CD4-positive, alpha-beta T cell (primary cell): ENCODE measurements around the gene NUBP2. TPM values are rescaled to one million over a fixed set of nuclear protein-coding genes. Genes with fewer than 3 reads are reported as not detected.

Experiments
- ATAC-seq: fragments of 200-7000 bp; cut with Tn5 transposase; one replicate; pipeline ENCODE4 v1.10.0; 2022; ENCODE audit warnings: mild to moderate bottlenecking; ENCODE audit not compliant: poor library complexity
- CTCF ChIA-PET: fragments of 350-600 bp; sonication (Branson Sonifier 250); formaldehyde crosslinking; loops from one replicate; lab custom pipeline; 2021; ENCODE audit warnings: antibody characterized with exemption, inconsistent platforms; lab: Charles Lee
- POLR2A ChIA-PET: fragments of 350-600 bp; sonication (Branson Sonifier 250); formaldehyde crosslinking; loops from one replicate; lab custom pipeline; 2021; ENCODE audit warnings: antibody characterized with exemption, inconsistent platforms; lab: Charles Lee
- DNase-seq, 14 experiments: peaks; one replicate each; pipeline ENCODE4 v3.0.0-alpha.2; 2013 to 2020; ENCODE audit warnings: mixed read lengths in 2 of 14
- H3K27ac ChIP-seq, 2 donors: one replicate each; pipeline versions ENCODE4 v1.5.1 to v1.7.0; 2013; ENCODE audit warnings: low read length in 2 of 2, low read depth in 1 of 2, mild to moderate bottlenecking in 1 of 2
- H3K27me3 ChIP-seq, 2 experiments: 1 replicate in 1 of 2; 2 replicates in 1 of 2; pipeline versions ENCODE4 v1.6.1 to v1.7.0; 2013; ENCODE audit warnings: low read length in 2 of 2, control low read depth in 1 of 2, mild to moderate bottlenecking in 1 of 2, moderate library complexity in 1 of 2; ENCODE audit not compliant: insufficient read depth in 2 of 2, control insufficient read depth in 1 of 2
- H3K36me3 ChIP-seq: one replicate; pipeline ENCODE4 v1.6.1; 2013; ENCODE audit warnings: low read length, control low read depth; ENCODE audit not compliant: insufficient read depth
- H3K4me1 ChIP-seq: one replicate; pipeline ENCODE4 v1.6.1; 2013; ENCODE audit warnings: low read length, control low read depth; ENCODE audit not compliant: insufficient read depth
- H3K4me3 ChIP-seq: one replicate; pipeline ENCODE4 v1.5.1; 2013; ENCODE audit warnings: mild to moderate bottlenecking, low read length, moderate library complexity
- H3K9me3 ChIP-seq, 2 experiments: 1 replicate in 1 of 2; 2 replicates in 1 of 2; pipeline versions ENCODE4 v1.6.1 to v1.7.0; 2013; ENCODE audit warnings: low read length in 2 of 2, mild to moderate bottlenecking in 2 of 2, control low read depth in 1 of 2, moderate library complexity in 1 of 2; ENCODE audit not compliant: control insufficient read depth in 1 of 2, insufficient read depth in 1 of 2
- H3K27ac Mint-ChIP-seq: one replicate; pipeline ENCODE4 v1.8.0; 2020; ENCODE audit warnings: mixed read lengths
- H3K27me3 Mint-ChIP-seq: one replicate; pipeline ENCODE4 v1.8.0; 2021; ENCODE audit warnings: mixed read lengths
- H3K36me3 Mint-ChIP-seq: one replicate; pipeline ENCODE4 v1.8.0; 2021; ENCODE audit warnings: low read depth, mixed read lengths
- H3K4me1 Mint-ChIP-seq: one replicate; pipeline ENCODE4 v1.8.0; 2021; ENCODE audit warnings: low read depth, mixed read lengths
- H3K4me3 Mint-ChIP-seq: one replicate; pipeline ENCODE4 v1.8.0; 2020; ENCODE audit warnings: mild to moderate bottlenecking, mixed read lengths
- H3K9me3 Mint-ChIP-seq: one replicate; pipeline ENCODE4 v1.8.0; 2020; ENCODE audit warnings: mixed read lengths
- intact Hi-C, 2 experiments: fragments of 100-400 bp; cut with DNase I in 1 of 2; cut with micrococcal nuclease in 1 of 2; formaldehyde crosslinking; loops; one replicate each; pipeline versions ENCODE4 v1.15.1 to v1.9.0; 2023 to 2025; cut with DNase I, micrococcal nuclease
- total RNA-seq, 174 experiments: library from RNA in 2 of 174; stranded (reverse) in 2 of 174; gene quantifications; one replicate each; pipeline ENCODE4 v1.2.3 and lab custom pipeline; 2021 to 2026
- TF ChIP-seq, protein P1 (sequence below): fragments of 200-600 bp; IDR thresholded peaks from one replicate; pipeline ENCODE4 v1.8.0; 2022; ENCODE audit warnings: antibody characterized with exemption, mild to moderate bottlenecking

The NUBP2 gene
- total RNA-seq, 2 experiments from 2014 or later = 36.4 to 38.1 TPM

- Mint-ChIP-seq H3K4me1 (no peaks in the 10 kb centered on the region), H3K27me3 (no peaks in the 10 kb centered on the region), H3K27ac (no peak overlapping the region), H3K36me3 (peaks cover 16% of the 10 kb centered on the region), H3K9me3 (no peaks in the 10 kb centered on the region), H3K4me3 (no peak overlapping the region)
- TF ChIP-seq, protein P1, sequence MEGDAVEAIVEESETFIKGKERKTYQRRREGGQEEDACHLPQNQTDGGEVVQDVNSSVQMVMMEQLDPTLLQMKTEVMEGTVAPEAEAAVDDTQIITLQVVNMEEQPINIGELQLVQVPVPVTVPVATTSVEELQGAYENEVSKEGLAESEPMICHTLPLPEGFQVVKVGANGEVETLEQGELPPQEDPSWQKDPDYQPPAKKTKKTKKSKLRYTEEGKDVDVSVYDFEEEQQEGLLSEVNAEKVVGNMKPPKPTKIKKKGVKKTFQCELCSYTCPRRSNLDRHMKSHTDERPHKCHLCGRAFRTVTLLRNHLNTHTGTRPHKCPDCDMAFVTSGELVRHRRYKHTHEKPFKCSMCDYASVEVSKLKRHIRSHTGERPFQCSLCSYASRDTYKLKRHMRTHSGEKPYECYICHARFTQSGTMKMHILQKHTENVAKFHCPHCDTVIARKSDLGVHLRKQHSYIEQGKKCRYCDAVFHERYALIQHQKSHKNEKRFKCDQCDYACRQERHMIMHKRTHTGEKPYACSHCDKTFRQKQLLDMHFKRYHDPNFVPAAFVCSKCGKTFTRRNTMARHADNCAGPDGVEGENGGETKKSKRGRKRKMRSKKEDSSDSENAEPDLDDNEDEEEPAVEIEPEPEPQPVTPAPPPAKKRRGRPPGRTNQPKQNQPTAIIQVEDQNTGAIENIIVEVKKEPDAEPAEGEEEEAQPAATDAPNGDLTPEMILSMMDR = no peak
- H3K4me3 ChIP-seq = no peak overlapping the region
- intact Hi-C loops = no loop called here
- peaks cover 9% of the 10 kb centered on the region for H3K4me1 ChIP-seq
- no peak for DNase-seq
- H3K27me3 ChIP-seq = no peaks in the 10 kb centered on the region
- no peak overlapping the region for H3K27ac ChIP-seq
- ChIA-PET POLR2A (no interaction called here), CTCF (no interaction called here)
- H3K9me3 ChIP-seq = peaks cover 0 to 19% of the 10 kb centered on the region in 2 experiments
- peaks cover 25% of the 10 kb centered on the region for H3K36me3 ChIP-seq
- no peak for ATAC-seq
Observed at GRCh38 chr16:1740234-1740633, 42.5 kb upstream of the NUBP2 start.

GRCh38 chr16:1740781-1741490 lies 41.8 kb upstream of the NUBP2 start:
- peaks cover 0 to 19% of the 10 kb centered on the region in 2 experiments for H3K9me3 ChIP-seq
- Mint-ChIP-seq H3K27me3 (no peaks in the 10 kb centered on the region), H3K9me3 (no peaks in the 10 kb centered on the region), H3K4me3 (peak overlapping the region; percentile 15), H3K4me1 (no peaks in the 10 kb centered on the region), H3K27ac (no peak overlapping the region), H3K36me3 (peaks cover 23% of the 10 kb centered on the region)
- no peak overlapping the region for H3K4me3 ChIP-seq
- no peak overlapping the region for H3K27ac ChIP-seq
- peaks cover 32% of the 10 kb centered on the region for H3K36me3 ChIP-seq
- DNase-seq = no peak
- TF ChIP-seq, protein P1 = no peak
- H3K27me3 ChIP-seq = no peaks in the 10 kb centered on the region
- H3K4me1 ChIP-seq = peaks cover 9% of the 10 kb centered on the region
- no peak for ATAC-seq
- POLR2A ChIA-PET = no interaction called here
- CTCF ChIA-PET = no interaction called here
- intact Hi-C loops = no loop called here

GRCh38 chr16:1741553-1742165 lies 41.1 kb upstream of the NUBP2 start:
- CTCF ChIA-PET = no interaction called here

More at GRCh38 chr16:1741553-1742165, 41.1 kb upstream of the NUBP2 start:
- Histone ChIP-seq H3K27me3 (no peaks in the 10 kb centered on the region), H3K4me3 (no peak overlapping the region), H3K27ac (no peak overlapping the region), H3K9me3 (peaks cover 0 to 13% of the 10 kb centered on the region in 2 experiments), H3K4me1 (peaks cover 9% of the 10 kb centered on the region), H3K36me3 (peaks cover 38% of the 10 kb centered on the region)
- Mint-ChIP-seq H3K36me3 (peaks cover 27% of the 10 kb centered on the region), H3K27me3 (no peaks in the 10 kb centered on the region), H3K9me3 (no peaks in the 10 kb centered on the region), H3K27ac (no peak overlapping the region), H3K4me3 (no peak overlapping the region), H3K4me1 (no peaks in the 10 kb centered on the region)
- TF ChIP-seq, protein P1 = no peak
- DNase-seq (no peak), ATAC-seq (no peak)
- intact Hi-C loops = no loop called here
- POLR2A ChIA-PET = no interaction called here
